SJCRH30 (cell line): ENCODE data around the gene TPX2. TPM values are rescaled to one million over a fixed set of nuclear protein-coding genes. Genes with fewer than 3 reads are reported as not detected.

ENCODE experiments used
- DNase-seq, 2 experiments: peaks; one replicate each; pipeline ENCODE4 v3.0.0-alpha.2; 2015 to 2020
- H3K27ac ChIP-seq: fragments of 250-450 bp; sonication (Bioruptor Pico); 2 replicates; pipeline ENCODE4 v1.5.1; 2020; ENCODE audit warnings: mild to moderate bottlenecking, moderate library complexity
- H3K27me3 ChIP-seq: fragments of 250-450 bp; sonication (Bioruptor Pico); 2 replicates; pipeline ENCODE4 v1.5.1; 2020; ENCODE audit warnings: mild to moderate bottlenecking, moderate library complexity
- H3K36me3 ChIP-seq: fragments of 250-450 bp; sonication (Bioruptor Pico); 2 replicates; pipeline ENCODE4 v1.5.1; 2020; ENCODE audit warnings: mild to moderate bottlenecking, moderate library complexity
- H3K4me1 ChIP-seq: fragments of 250-450 bp; sonication (Bioruptor Pico); 2 replicates; pipeline ENCODE4 v1.5.1; 2020; ENCODE audit warnings: mild to moderate bottlenecking, moderate library complexity
- H3K4me3 ChIP-seq: fragments of 250-450 bp; sonication (Bioruptor Pico); 2 replicates; pipeline ENCODE4 v1.5.1; 2020; ENCODE audit warnings: mild to moderate bottlenecking, moderate library complexity
- H3K9me3 ChIP-seq: fragments of 250-450 bp; sonication (Bioruptor Pico); replicated peaks from 2 replicates; pipeline ENCODE4 v1.5.1; 2020; ENCODE audit warnings: mild to moderate bottlenecking, moderate library complexity
- total RNA-seq: library from RNA; depleted of rRNA; stranded (reverse); fragments of >200 nt; shearing (Covaris generic); gene quantifications from 2 replicates; pipeline ENCODE4 v1.2.3, GENCODE V29; 2014

The TPX2 gene
- total RNA-seq, 1 experiment from 2014 or later: 237 TPM

DNA sequence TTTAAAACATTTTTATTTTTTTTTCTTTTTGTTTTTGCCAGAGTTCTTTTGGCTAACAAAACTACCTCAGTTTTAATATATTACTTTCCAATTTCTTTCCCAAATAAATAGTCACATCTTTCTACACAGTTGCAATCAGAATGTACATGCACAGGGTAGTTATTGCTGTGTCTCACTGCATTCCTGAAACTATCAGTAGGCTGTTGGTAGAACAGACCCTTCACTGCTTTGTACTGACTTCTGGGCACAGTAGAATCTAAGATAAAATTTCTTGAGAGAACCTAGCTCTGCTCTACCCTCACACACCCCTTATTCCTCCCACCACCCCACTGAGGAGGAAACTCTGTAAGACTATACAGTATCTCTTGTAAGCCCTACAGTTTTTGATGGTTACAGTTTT is 19.9 kb downstream of the TPX2 start:
- Histone ChIP-seq H3K27ac (peak overlapping the region; percentile 22), H3K4me3 (no peak overlapping the region), H3K36me3 (peaks cover 84% of the 10 kb centered on the region), H3K27me3 (no peaks in the 10 kb centered on the region), H3K4me1 (peaks cover 21% of the 10 kb centered on the region), H3K9me3 (no peaks in the 10 kb centered on the region)
- peak in 1 of 2 experiments; percentile 16 for DNase-seq

DNA sequence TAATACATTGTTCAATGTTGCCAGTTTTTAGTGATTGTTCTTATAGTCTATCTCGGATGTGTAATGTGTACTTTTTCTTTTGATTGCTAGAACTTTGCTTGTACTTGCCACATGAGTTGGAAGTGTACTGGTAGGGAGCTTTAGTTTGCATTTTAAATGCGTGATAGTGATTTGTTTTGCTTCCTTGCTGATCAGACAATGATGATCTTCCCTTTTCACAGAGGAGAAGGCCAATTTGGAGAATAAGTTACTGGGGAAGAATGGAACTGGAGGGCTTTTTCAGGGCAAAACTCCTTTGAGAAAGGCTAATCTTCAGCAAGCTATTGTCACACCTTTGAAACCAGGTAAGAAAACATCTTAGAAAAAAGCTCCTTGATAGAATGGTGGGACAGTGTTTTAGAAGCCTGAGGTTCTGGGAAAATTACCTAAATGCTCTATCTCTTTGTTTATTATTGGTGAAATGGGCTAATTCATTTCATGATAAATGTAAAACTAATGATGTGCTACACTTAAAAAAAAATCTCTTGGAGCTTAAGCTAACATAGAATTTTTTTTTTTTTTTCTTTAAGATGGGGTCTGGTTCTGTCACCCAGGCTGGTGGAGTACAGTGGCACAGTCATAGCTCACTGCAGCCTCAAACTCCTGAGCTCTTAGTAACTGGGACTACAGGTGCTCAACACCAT is 20.9 kb downstream of the TPX2 start:
- no peaks in the 10 kb centered on the region for H3K27me3 ChIP-seq
- H3K4me1 ChIP-seq: peaks cover 21% of the 10 kb centered on the region
- H3K27ac ChIP-seq: no peak overlapping the region
- DNase-seq: no peak
- no peaks in the 10 kb centered on the region for H3K9me3 ChIP-seq
- H3K36me3 ChIP-seq: peaks cover 84% of the 10 kb centered on the region
- no peak overlapping the region for H3K4me3 ChIP-seq

DNA sequence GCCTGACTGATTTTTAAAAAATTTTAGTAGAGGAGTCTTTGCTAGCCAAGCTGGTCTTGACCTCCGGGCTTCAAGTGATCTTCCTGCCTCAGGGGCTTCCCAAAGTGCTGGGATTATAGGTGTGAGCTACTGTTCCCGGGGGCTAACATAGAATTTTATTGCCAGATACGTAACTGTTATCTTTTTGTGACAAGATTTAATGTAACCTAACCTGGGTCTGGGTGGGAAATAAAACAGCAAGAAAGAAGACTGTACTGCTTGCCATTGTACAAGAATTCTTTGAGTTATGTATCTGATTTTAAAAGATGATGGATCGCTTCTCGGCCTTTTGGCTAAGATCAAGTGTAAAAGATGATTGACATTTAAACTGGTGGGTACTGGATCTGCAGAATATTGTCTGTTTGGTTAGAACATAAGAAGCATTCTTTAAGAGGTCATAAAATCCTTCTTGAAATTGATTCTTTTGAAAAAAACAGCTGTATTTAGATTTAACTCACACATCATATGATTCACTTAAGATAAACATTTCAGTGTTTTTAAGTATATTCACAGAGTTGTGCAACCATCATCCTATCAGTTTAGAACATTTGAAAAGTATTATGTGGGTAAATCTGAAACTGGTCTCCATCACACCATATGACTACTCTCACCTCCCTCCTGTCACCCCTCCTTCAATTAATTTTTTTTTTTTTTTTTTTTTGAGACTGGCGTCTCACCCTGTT is 21.6 kb downstream of the TPX2 start:
- DNase-seq: no peak
- H3K27ac ChIP-seq: no peak overlapping the region
- H3K9me3 ChIP-seq: no peaks in the 10 kb centered on the region
- H3K36me3 ChIP-seq: peaks cover 88% of the 10 kb centered on the region
- H3K4me1 ChIP-seq: peaks cover 21% of the 10 kb centered on the region
- no peak overlapping the region for H3K4me3 ChIP-seq
- no peaks in the 10 kb centered on the region for H3K27me3 ChIP-seq

DNA sequence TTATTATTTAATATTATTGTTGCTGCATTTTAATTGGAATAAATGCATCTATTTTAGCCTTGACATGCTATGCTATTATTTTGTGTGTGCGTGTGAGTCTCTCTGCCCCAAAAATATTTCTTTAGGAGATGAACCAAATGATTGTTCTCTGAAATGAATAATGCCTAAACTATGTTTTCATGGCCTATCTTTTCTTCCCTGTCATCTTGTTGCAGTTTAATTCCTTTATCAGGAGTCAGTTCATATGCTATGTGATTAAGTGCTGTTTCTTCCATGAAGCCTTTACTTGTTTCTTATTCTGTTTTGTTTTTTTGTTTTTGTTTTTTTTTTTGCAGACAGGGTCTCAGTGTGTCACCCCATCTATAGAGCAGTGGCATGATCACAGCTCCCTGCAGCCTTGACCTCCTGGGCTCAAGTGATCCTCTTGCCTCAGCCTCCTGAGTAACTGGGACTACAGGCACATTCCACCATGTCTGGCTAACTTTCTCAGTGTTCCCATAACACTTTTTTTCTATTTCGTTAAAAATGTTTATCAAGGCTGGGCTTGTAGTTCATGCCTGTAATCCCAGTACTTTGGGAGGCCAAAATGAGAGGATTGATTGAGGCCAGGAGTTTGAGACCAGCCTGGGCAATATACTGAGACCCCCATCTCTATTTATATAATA is 25.7 kb downstream of the TPX2 start:
- DNase-seq: no peak
- H3K36me3 ChIP-seq: peaks cover 95% of the 10 kb centered on the region
- no peak overlapping the region for H3K4me3 ChIP-seq
- H3K27ac ChIP-seq: no peak overlapping the region
- H3K4me1 ChIP-seq: no peaks in the 10 kb centered on the region
- no peaks in the 10 kb centered on the region for H3K27me3 ChIP-seq
- H3K9me3 ChIP-seq: no peaks in the 10 kb centered on the region

DNA sequence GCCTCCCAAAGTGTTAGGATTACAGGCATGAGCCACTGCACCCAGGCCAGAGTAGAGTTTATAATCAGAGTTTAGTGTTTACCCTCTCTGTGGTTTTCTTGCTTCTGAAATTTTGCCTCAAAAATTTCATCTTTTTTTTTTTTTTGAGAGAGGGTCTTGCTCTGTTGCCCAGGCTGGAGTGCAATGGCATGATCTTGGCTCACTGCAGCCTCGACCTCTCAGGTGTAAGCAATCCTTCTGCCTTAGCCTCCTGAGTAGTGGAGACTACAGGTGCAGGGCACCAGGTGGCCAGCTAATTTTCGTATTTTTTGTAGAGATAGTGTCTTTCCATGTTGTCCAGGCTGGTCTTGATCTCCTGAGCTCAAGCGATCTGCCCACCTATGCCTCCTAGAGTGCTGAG is 28.7 kb downstream of the TPX2 start:
- Histone ChIP-seq H3K27me3 (no peaks in the 10 kb centered on the region), H3K27ac (no peak overlapping the region), H3K9me3 (no peaks in the 10 kb centered on the region), H3K4me3 (no peak overlapping the region), H3K4me1 (no peaks in the 10 kb centered on the region), H3K36me3 (peaks cover 93% of the 10 kb centered on the region)
- no peak for DNase-seq

DNA sequence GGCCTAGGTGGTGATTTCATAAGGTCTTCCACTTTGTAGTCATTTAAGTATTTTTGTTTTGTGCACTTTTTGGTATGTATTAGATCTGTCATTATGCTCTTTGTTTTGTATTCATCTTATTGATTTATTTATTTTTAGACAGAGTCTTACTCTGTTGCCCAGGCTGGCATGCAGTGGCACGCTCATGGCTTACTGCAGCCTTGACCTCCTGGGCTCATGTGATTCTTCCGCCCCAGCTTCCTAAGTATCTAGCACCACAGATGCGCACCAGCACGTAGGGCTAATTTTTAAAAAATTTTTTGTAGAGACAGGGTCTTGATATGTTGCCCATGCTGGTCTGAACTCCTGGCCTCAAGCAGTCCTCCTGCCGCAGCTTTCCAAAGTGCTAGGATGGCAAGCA is 30.6 kb downstream of the TPX2 start:
- H3K4me3 ChIP-seq: no peak overlapping the region
- no peak for DNase-seq
- H3K27ac ChIP-seq: no peak overlapping the region
- no peaks in the 10 kb centered on the region for H3K9me3 ChIP-seq
- H3K36me3 ChIP-seq: peaks cover 91% of the 10 kb centered on the region
- no peaks in the 10 kb centered on the region for H3K27me3 ChIP-seq
- H3K4me1 ChIP-seq: no peaks in the 10 kb centered on the region

DNA sequence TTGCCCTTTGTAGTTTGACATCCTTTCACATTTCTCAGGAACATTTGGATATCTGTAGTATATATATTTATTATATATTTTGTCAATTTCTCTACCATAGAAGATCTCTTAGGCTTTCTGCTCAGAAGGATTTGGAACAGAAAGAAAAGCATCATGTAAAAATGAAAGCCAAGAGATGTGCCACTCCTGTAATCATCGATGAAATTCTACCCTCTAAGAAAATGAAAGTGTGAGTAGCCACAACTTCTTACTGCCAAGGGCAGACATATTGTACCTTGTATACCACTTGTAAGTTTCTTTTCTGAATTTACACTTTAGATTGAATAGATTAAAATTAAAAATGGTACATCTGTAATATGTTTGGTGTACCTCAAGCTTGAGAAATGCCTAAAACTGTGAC is 31.2 kb downstream of the TPX2 start:
- no peak for DNase-seq
- peaks cover 91% of the 10 kb centered on the region for H3K36me3 ChIP-seq
- H3K4me3 ChIP-seq: no peak overlapping the region
- H3K9me3 ChIP-seq: no peaks in the 10 kb centered on the region
- no peak overlapping the region for H3K27ac ChIP-seq
- no peaks in the 10 kb centered on the region for H3K4me1 ChIP-seq
- H3K27me3 ChIP-seq: no peaks in the 10 kb centered on the region

DNA sequence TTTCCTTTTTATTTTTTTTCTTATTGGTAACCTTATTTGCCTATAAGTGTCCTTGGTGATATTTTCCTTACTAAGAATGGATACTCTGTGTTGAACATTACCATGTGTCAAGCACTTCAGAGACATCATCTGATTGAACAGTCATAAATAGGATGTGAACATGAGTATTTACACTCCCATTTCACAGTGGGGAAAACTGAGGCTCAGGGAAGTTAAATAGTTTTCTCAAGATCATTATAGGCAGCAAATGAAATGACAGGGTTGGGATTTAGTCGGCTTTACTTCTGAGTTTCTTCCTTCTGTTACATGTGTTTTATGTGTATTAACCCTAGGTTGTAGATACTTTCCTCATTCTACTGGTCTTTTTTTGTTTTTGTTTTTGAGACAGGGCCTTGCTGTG is 35.3 kb downstream of the TPX2 start:
- Histone ChIP-seq H3K36me3 (peaks cover 94% of the 10 kb centered on the region), H3K9me3 (no peaks in the 10 kb centered on the region), H3K27ac (no peak overlapping the region), H3K4me3 (no peak overlapping the region), H3K4me1 (no peaks in the 10 kb centered on the region), H3K27me3 (no peaks in the 10 kb centered on the region)
- DNase-seq: no peak

DNA sequence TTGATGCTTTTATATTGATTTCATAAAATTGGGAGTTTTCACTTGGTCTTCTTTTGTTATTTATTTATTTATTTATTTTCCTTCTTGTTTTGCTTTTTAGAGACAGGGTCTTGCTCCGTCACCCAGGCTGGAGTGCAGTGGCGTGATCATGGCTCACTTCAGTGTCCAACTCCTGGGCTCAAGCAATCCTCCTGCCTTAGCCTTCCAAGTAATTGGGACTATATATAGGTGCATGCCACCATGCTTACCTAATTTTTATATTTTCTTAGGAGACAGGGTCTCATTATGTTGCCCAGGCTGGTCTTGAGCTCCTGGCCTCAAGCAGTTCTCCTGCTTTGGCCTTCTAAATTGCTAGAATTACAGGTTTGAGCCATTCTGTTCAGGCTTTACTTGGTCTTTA is 41.7 kb downstream of the TPX2 start:
- H3K4me1 ChIP-seq: no peaks in the 10 kb centered on the region
- no peak overlapping the region for H3K27ac ChIP-seq
- H3K4me3 ChIP-seq: no peak overlapping the region
- peaks cover 98% of the 10 kb centered on the region for H3K36me3 ChIP-seq
- H3K27me3 ChIP-seq: no peaks in the 10 kb centered on the region
- no peaks in the 10 kb centered on the region for H3K9me3 ChIP-seq
- DNase-seq: no peak

DNA sequence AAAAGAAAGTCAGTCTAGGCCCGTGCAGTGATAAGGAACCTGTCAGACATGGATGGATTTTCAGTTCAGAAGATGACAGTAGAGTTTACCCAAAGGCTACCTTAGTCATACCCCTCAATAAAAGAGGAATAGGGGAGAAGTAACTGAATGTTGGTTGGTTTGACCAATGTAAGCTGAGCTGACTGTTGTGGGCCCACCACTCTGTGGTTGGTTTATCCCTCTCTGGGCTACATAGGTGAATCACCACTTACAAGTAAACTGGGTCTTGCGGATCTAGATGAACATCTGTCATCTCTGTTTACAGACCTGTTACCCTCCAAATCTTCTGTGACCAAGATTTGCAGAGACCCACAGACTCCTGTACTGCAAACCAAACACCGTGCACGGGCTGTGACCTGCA is 42.9 kb downstream of the TPX2 start:
- H3K4me3 ChIP-seq: no peak overlapping the region
- H3K4me1 ChIP-seq: no peaks in the 10 kb centered on the region
- no peak overlapping the region for H3K27ac ChIP-seq
- H3K27me3 ChIP-seq: no peaks in the 10 kb centered on the region
- DNase-seq: no peak
- H3K36me3 ChIP-seq: peaks cover 100% of the 10 kb centered on the region
- H3K9me3 ChIP-seq: no peaks in the 10 kb centered on the region

DNA sequence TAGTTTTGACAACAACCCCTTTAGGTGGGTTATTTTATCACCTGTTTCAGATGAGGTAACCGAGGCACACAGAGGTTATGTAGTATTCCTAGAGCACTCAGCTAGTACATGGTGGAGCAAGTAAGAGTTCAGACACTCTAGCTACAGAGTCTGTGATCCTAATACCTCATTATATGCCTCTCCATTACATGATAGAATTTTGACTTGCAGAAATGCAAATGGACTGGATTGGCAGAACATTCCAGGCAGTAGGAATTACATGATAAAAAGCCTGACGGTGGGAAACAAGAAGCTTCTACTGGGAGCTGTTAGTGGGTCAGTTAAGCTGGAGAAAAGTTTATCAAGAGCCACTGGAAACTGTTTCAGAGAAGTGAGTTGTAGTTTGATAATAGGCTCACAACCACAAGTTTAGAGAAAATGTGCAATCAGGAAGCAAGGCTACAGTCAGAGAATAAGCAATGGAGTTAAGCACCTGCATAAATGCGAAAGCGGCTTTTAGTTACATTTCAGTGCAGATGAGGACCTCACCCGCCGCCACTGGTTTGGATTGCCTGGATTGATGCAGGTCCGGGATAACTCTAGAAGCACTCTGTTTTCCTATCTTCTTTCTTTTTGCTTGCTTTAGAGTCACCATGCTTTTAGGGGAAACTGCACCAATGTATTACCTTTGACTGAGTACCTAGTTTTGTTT is 45.4 kb downstream of the TPX2 start:
- peaks cover 98% of the 10 kb centered on the region for H3K36me3 ChIP-seq
- no peaks in the 10 kb centered on the region; the same call in 1 of the 2 replicates for H3K9me3 ChIP-seq
- H3K27ac ChIP-seq: no peak overlapping the region
- H3K4me1 ChIP-seq: no peaks in the 10 kb centered on the region
- no peak for DNase-seq
- H3K27me3 ChIP-seq: no peaks in the 10 kb centered on the region
- H3K4me3 ChIP-seq: no peak overlapping the region

DNA sequence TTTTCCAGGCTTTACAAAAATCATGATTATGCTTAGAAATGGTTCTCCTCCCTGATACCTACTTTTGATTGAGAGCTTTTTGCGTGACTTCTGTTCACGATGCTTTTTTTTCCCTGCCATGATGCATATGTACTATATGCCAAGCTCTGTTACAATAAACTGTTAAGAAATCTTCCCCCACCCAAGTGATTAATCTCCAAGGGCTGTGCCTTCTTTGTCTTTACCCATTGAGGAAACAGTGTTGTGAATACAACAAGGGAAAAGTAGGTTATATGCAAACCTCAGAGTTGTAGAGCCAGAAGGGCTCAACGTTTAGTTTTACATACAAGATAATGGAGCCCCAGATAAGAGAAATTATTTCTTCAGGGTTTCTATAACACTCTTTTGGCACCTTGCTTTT is 46.0 kb downstream of the TPX2 start:
- no peaks in the 10 kb centered on the region for H3K4me1 ChIP-seq
- no peak overlapping the region for H3K4me3 ChIP-seq
- H3K36me3 ChIP-seq: peaks cover 98% of the 10 kb centered on the region
- H3K9me3 ChIP-seq: no peaks in the 10 kb centered on the region; the same call in 1 of the 2 replicates
- no peak for DNase-seq
- no peaks in the 10 kb centered on the region for H3K27me3 ChIP-seq
- no peak overlapping the region for H3K27ac ChIP-seq

DNA sequence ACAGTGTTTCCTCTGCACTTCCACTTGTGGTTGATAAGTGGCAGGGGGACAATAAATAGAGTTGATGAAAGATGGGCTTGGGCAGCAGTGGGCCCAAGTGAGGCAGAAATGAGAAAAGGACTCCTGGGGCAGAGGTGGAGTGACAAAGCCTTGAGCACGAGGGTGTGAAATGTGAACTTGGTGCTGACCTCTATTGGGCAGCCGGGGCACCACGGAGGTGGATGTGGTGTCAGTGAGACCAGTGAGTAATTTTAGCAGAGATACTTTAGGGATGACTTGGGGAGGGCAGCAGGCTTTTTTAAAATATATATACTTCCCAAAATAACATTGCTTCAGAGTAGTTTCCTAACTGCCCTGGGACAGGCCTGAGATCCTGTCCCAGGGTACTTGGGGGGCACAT is 49.5 kb downstream of the TPX2 start:
- Histone ChIP-seq H3K27me3 (no peaks in the 10 kb centered on the region), H3K4me1 (no peaks in the 10 kb centered on the region), H3K4me3 (no peak overlapping the region), H3K27ac (no peak overlapping the region), H3K9me3 (no peaks in the 10 kb centered on the region; the same call in 1 of the 2 replicates), H3K36me3 (peaks cover 97% of the 10 kb centered on the region)
- DNase-seq: no peak

DNA sequence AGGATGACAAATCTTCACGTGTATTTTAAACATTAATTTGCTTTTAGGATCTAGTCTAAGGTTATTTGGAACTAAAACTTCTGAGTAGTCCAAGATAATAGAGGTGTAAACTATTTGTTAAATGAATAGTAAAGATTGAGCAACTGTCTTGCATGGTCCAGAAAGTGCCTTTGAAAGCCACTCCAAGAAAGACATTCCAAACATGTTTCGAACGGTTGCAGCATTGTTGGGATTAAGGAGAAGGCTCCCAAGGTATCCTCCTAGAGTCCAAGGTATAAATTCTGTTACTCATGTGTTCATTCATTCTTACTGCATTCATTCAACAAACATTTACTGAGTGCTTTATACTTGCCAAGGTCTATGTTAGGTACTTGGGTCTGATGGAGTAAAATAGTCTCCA is 51.3 kb downstream of the TPX2 start:
- H3K9me3 ChIP-seq: no peaks in the 10 kb centered on the region; the same call in 1 of the 2 replicates
- no peak overlapping the region for H3K27ac ChIP-seq
- peaks cover 97% of the 10 kb centered on the region for H3K36me3 ChIP-seq
- no peaks in the 10 kb centered on the region for H3K4me1 ChIP-seq
- DNase-seq: no peak
- no peak overlapping the region for H3K4me3 ChIP-seq
- H3K27me3 ChIP-seq: no peaks in the 10 kb centered on the region

DNA sequence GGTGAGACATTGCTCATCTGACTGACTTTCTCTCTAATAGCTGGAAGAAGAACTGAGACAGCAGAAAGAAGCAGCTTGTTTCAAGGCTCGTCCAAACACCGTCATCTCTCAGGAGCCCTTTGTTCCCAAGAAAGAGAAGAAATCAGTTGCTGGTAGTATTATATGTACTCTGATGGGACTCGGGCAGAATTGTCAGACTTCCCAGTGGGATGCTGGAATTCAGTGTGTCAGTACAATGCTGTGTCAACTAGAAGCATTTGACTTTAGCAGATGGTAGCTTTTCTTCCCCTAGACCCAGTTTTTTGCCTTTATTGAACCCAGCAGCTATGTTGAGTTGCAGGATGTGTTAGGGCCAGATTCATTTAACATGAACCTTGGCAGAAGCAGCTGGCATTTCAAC is 58.3 kb downstream of the TPX2 start:
- H3K4me3 ChIP-seq: no peak overlapping the region
- H3K27me3 ChIP-seq: no peaks in the 10 kb centered on the region
- no peak overlapping the region for H3K27ac ChIP-seq
- no peak for DNase-seq
- peaks cover 97% of the 10 kb centered on the region for H3K36me3 ChIP-seq
- no peaks in the 10 kb centered on the region for H3K9me3 ChIP-seq
- no peaks in the 10 kb centered on the region for H3K4me1 ChIP-seq
